RWPE1 (cell line): Measurements from ENCODE around the gene NRG3.

Source experiments
- CTCF ChIA-PET: fragments of 350-600 bp; sonication (Branson Sonifier 250); formaldehyde crosslinking; extraction: SDS; loops from one replicate; lab custom pipeline; 2021; lab: Yijun Ruan, JAX
- POLR2A ChIA-PET: fragments of 400-600 bp; formaldehyde crosslinking; extraction: SDS; loops from one replicate; lab custom pipeline; 2020; ENCODE audit warnings: antibody characterized with exemption; ENCODE audit not compliant: low non-redundant PET; lab: Yijun Ruan, JAX
- DNase-seq: peaks from one replicate; pipeline ENCODE4 v3.0.0; 2012; ENCODE audit warnings: low spot score
- H3K27ac ChIP-seq: fragments of 450-650 bp; 2 replicates; pipeline ENCODE4 v1.5.1; 2017
- TF ChIP-seq, protein P1 (sequence below): fragments of 450-650 bp; conservative IDR thresholded peaks from 2 replicates; pipeline ENCODE4 v1.5.1; 2017; ENCODE audit warnings: low read depth, mild to moderate bottlenecking

NRG3 gene

DNA sequence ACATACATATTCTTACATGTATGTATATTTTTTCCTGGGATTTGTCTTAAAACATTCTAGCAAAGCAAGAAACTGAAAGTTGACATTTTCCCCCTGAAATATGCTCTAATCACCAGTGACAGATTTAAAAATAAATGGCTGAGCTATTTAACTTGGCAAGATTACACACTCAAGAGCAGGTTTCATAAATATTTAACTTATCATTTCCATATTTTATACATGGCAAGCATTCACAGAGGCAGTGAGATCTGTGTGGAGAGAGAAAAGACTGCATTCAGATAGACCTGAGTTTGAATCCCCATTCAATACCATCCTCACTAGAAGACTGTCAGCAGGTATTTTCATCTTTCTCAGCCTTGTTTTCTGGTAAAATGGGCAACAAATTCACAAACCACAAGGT, 1043.0 kb downstream of the NRG3 start:
- no peak overlapping the region for H3K27ac ChIP-seq
- CTCF ChIA-PET = interaction anchor here (0.7 kb wide), 1 partner anchor 1118 kb away, joined by 4 read pairs; no protein-coding TSS in a partner anchor
- POLR2A ChIA-PET = no interaction called here
- TF ChIP-seq, protein P1, sequence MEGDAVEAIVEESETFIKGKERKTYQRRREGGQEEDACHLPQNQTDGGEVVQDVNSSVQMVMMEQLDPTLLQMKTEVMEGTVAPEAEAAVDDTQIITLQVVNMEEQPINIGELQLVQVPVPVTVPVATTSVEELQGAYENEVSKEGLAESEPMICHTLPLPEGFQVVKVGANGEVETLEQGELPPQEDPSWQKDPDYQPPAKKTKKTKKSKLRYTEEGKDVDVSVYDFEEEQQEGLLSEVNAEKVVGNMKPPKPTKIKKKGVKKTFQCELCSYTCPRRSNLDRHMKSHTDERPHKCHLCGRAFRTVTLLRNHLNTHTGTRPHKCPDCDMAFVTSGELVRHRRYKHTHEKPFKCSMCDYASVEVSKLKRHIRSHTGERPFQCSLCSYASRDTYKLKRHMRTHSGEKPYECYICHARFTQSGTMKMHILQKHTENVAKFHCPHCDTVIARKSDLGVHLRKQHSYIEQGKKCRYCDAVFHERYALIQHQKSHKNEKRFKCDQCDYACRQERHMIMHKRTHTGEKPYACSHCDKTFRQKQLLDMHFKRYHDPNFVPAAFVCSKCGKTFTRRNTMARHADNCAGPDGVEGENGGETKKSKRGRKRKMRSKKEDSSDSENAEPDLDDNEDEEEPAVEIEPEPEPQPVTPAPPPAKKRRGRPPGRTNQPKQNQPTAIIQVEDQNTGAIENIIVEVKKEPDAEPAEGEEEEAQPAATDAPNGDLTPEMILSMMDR = no peak
- no peak for DNase-seq

DNA sequence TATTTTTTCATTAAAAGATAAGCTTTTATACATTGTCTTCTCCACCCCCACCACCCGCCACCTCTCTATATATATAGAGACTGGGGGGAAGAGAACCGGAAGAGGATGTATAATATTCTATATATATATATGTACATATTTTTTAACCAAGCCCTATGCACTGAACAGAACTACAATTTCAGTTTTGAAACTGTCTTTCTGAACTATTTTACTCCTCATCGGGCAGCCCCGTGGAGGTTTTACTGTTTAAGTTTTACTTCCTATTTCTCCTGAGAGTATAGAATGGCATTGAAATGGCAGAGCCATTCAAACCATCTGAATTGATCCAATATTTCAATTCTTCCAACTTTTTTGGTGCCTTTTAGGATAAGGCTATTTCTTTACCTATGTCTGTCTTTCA, 1047.1 kb downstream of the NRG3 start:
- H3K27ac ChIP-seq = no peak overlapping the region
- POLR2A ChIA-PET = no interaction called here
- no peak for DNase-seq
- TF ChIP-seq, protein P1 = no peak
- CTCF ChIA-PET = no interaction called here

DNA sequence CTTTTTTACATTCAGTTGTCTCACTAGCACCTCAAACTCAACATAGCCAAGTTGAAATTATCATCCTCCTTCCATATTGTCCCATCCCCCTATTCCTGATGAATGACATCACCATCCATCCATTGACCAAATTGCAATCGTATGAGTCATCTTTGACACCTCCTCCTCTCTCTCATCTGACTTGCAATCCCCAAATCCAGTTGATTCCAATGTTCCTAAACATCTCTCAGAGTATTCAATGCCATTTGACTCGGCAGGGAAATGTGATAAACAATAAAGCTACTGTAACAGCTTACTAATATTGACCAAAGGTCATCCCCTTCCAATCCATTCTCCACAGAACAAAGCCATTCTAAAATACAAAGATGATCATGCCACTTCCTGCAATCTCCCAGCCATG, 1047.8 kb downstream of the NRG3 start:
- H3K27ac ChIP-seq = no peak overlapping the region
- ChIA-PET CTCF (no interaction called here), POLR2A (no interaction called here)
- TF ChIP-seq, protein P1 = no peak
- DNase-seq = no peak

DNA sequence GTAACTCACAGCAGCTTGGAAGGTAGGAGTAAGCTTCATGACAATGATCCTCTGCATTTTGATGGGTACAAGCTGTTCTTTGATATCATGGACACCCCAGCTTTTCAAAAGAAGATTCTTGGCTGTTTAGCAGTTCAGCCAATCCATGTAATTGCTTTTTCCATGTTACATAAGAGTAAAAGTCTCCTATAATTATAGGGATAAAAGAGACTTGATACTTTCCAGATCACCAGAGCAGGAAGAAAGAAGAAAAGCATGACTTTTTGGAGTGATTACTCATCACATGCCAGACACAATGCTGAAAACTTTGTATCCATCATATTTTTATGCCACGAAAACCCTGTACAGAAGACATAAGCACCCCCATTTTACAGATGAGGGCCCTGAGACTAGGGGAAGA, 1049.7 kb downstream of the NRG3 start:
- CTCF ChIA-PET = interaction anchor here (0.6 kb wide), 1 partner anchor 50 kb away, joined by 3 read pairs; no protein-coding TSS in a partner anchor
- POLR2A ChIA-PET = no interaction called here
- DNase-seq = no peak
- TF ChIP-seq, protein P1 = no peak
- no peak overlapping the region for H3K27ac ChIP-seq

DNA sequence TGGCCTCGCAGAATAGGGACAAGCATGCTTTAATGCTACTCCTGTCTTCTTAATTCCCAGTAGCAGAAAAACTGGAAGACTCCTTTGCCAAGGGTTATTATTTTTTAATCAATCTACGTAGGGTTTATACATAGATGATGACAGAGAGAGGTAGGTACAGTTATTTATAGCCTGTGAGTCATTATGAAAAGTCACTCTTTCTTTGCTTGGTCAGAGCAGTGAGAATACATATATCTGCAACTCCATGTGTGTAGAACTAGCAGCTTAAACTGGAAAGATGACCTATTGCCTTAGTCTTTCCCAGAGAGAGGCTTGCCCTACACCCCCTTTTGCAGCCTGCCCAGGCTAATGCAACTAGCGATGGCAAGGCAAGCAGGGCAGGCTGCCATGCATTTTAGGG, 1050.6 kb downstream of the NRG3 start:
- H3K27ac ChIP-seq = no peak overlapping the region
- DNase-seq = no peak
- CTCF ChIA-PET = no interaction called here
- POLR2A ChIA-PET = no interaction called here
- TF ChIP-seq, protein P1 = no peak

DNA sequence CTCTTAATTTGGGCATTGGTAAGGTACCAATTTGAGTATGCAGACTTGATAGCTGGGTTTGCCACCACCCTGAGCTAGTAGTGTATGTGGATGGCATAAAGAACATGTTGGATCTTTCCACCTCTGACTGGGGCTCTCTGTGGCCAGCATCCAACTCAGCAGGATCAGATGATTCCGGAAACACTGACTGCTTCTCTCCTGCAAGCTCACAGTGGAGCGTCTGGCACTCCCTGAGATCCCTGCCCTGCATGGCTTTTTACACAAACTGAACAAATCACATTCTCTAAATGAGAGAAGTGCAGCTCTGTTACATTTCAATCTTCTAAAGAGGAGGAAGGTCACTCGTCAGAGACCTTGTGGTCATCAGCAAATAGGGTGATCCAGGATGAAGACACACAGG, 1057.5 kb downstream of the NRG3 start:
- no peak overlapping the region for H3K27ac ChIP-seq
- POLR2A ChIA-PET = no interaction called here
- CTCF ChIA-PET = interaction anchor here (0.6 kb wide), 1 partner anchor 41 kb away, joined by 4 read pairs; no protein-coding TSS in a partner anchor

More for the DNA sequence above, 1057.5 kb downstream of the NRG3 start:
- TF ChIP-seq, protein P1 = no peak
- DNase-seq = no peak
